ENCODE results near the gene LTK.

Gene LTK

DNA sequence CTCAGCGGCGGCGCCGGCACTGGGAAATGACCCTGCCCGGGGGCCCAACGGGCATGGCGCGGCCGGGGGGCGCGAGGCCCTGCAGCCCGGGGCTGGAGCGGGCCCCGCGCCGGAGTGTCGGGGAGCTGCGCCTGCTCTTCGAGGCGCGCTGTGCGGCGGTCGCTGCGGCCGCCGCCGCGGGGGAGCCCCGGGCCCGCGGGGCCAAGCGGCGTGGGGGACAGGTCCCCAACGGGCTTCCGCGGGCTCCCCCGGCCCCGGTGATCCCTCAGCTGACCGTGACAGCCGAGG, 19.8 kb downstream of the LTK start:
- Histone ChIP-seq H3K9me3 (replicated peaks; ENCODE audit: insufficient read depth, low read length) (no peaks in the 10 kb centered on the region), H3K4me1 (ENCODE audit: low read length) (peaks cover 5% of the 10 kb centered on the region; the same call in 1 of the 2 replicates)

DNA sequence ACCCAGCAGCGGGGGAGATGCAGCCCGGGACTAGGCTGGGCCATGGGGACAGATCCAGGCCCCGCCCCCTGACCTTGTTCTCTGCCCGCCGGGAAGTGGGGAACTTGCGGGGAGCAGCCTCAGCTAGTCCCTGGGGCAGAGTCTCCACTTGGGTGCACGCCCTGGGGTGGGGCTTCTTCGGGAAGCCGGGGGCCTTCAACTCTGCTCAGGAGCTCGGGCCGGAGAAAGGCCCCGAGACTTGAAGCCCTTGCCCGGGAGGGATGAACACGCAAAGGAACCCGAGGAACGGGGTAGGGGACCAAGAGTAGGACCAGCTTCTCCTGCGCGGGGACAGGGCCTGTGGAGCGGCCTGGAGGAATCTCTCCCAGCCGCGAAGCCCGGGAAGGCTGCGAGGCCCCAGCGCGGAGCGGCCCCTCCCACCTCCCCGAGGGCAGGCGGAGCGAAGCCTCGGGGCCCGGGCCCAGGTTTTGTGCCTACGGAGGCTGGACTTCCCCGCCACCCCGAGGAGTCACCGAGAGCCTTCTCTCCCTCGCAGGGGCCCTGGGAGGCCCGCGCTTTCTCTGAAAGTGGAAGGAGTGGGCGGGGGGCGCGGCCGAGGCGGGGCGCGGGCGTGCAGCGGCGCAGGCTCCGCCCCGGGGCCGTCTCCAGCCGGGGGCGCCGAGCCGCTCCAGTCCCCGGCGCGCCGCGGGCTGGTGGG, 20.3 kb downstream of the LTK start, which contains the start of gene ITPKA:
Gene ITPKA (plus strand): TSS at position 670 of the 697 bp plus-strand sequence. CDS start 54 bp downstream, outside the sequence.
- peak within 1 kb of the TSS; percentile 80; the same call in 1 of the 2 replicates for H3K27ac ChIP-seq (ENCODE audit: low read length)

More for the DNA sequence above, 19.8 kb downstream of the LTK start:
- peaks cover 12% of the 10 kb centered on the region; the same call in 1 of the 2 replicates for H3F3A ChIP-seq (ENCODE audit: insufficient read depth, low read length)
- H3K9me2 ChIP-seq (replicated peaks; ENCODE audit: insufficient read depth, low read length) = no peaks in the 10 kb centered on the region
- H3K36me3 ChIP-seq (replicated peaks; ENCODE audit: insufficient read depth, low read length) = no peaks in the 10 kb centered on the region
- H3K4me3 ChIP-seq (ENCODE audit: low read length) = peak overlapping the region; percentile 64
- no peak for DNase-seq
- no peak overlapping the region for H3K9ac ChIP-seq (ENCODE audit: low read length)
- TF ChIP-seq EZH2 (optimal IDR thresholded peaks at IDR 0.05; ENCODE audit: low read depth, low read length) (no peak), EZH2phosphoT487 (IDR thresholded peaks at IDR 0.05; ENCODE audit: low read length) (no peak)
- TF ChIP-seq, protein P1, sequence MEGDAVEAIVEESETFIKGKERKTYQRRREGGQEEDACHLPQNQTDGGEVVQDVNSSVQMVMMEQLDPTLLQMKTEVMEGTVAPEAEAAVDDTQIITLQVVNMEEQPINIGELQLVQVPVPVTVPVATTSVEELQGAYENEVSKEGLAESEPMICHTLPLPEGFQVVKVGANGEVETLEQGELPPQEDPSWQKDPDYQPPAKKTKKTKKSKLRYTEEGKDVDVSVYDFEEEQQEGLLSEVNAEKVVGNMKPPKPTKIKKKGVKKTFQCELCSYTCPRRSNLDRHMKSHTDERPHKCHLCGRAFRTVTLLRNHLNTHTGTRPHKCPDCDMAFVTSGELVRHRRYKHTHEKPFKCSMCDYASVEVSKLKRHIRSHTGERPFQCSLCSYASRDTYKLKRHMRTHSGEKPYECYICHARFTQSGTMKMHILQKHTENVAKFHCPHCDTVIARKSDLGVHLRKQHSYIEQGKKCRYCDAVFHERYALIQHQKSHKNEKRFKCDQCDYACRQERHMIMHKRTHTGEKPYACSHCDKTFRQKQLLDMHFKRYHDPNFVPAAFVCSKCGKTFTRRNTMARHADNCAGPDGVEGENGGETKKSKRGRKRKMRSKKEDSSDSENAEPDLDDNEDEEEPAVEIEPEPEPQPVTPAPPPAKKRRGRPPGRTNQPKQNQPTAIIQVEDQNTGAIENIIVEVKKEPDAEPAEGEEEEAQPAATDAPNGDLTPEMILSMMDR (IDR thresholded peaks at IDR 0.05; ENCODE audit: low read length) = no peak
- no peaks in the 10 kb centered on the region for H3K79me2 ChIP-seq (ENCODE audit: low read length)
- peak overlapping the region; percentile 80 for H2AFZ ChIP-seq (ENCODE audit: low read length)
- no peaks in the 10 kb centered on the region for H4K20me1 ChIP-seq (ENCODE audit: insufficient read depth, low read length)
- H3K4me2 ChIP-seq (ENCODE audit: low read depth, low read length) = peak overlapping the region; percentile 99
- no peaks in the 10 kb centered on the region for H3K27me3 ChIP-seq (replicated peaks; ENCODE audit: insufficient read depth, low read length)
- H3K27ac ChIP-seq (ENCODE audit: low read length) = no peak overlapping the region

DNA sequence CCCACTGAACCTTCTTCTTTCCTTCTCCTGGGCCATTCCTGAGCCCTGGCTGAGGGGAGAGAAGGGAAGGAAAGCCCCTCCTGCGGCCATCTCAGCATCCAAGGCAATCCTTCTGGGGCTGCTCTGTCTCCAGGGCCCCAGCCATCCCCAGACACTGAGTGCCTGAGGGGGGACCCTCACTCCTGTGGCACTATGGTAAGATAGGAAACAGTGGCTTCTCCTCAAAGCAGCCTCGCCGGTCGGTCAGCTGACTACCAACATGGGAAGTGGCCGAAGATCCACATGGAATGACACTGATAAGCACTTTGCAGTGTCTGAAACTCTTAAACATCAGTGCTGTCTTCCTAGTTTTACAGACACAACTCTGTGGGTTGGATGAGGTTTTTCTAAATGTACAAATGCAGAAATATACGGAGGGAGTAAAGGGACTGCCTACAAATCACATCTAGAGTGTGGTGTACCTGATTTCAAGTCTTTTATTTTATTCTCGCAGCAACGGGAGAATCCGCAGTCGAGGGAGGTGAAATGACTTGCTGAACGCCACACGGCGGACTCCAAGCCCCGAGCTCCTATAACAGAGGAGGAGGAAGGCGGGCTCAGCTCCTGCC, 20.9 kb downstream of the LTK start:
- Histone ChIP-seq H4K20me1 (ENCODE audit: insufficient read depth, low read length) (no peaks in the 10 kb centered on the region), H3K4me3 (ENCODE audit: low read length) (peak overlapping the region; percentile 81), H3K4me2 (ENCODE audit: low read depth, low read length) (peak overlapping the region; percentile 97), H3K27me3 (replicated peaks; ENCODE audit: insufficient read depth, low read length) (no peaks in the 10 kb centered on the region), H3K79me2 (ENCODE audit: low read length) (no peaks in the 10 kb centered on the region), H3K4me1 (ENCODE audit: low read length) (peaks cover 5% of the 10 kb centered on the region; the same call in 1 of the 2 replicates), H3K9me2 (replicated peaks; ENCODE audit: insufficient read depth, low read length) (no peaks in the 10 kb centered on the region), H3K9ac (ENCODE audit: low read length) (peak overlapping the region; percentile 78), H2AFZ (ENCODE audit: low read length) (peak overlapping the region; percentile 98), H3K9me3 (replicated peaks; ENCODE audit: insufficient read depth, low read length) (no peaks in the 10 kb centered on the region), H3F3A (ENCODE audit: insufficient read depth, low read length) (peaks cover 12% of the 10 kb centered on the region; the same call in 1 of the 2 replicates), H3K27ac (ENCODE audit: low read length) (peak overlapping the region; percentile 80; the same call in 1 of the 2 replicates), H3K36me3 (replicated peaks; ENCODE audit: insufficient read depth, low read length) (no peaks in the 10 kb centered on the region)
- TF ChIP-seq EZH2 (optimal IDR thresholded peaks at IDR 0.05; ENCODE audit: low read depth, low read length) (no peak), EZH2phosphoT487 (IDR thresholded peaks at IDR 0.05; ENCODE audit: low read length) (no peak)
- TF ChIP-seq, protein P1 (IDR thresholded peaks at IDR 0.05; ENCODE audit: low read length) = no peak
- no peak for DNase-seq

More for the DNA sequence above, 20.3 kb downstream of the LTK start, which contains the start of gene ITPKA:
- Histone ChIP-seq H3K4me2 (ENCODE audit: low read depth, low read length) (peak within 1 kb of the TSS; percentile 99), H3K9me3 (replicated peaks; ENCODE audit: insufficient read depth, low read length) (no peaks in the 10 kb centered on the region), H3F3A (ENCODE audit: insufficient read depth, low read length) (peaks cover 12% of the 10 kb centered on the region; the same call in 1 of the 2 replicates), H3K4me1 (ENCODE audit: low read length) (peaks cover 5% of the 10 kb centered on the region; the same call in 1 of the 2 replicates), H3K9ac (ENCODE audit: low read length) (peak within 1 kb of the TSS; percentile 78), H4K20me1 (ENCODE audit: insufficient read depth, low read length) (no peaks in the 10 kb centered on the region), H3K27me3 (replicated peaks; ENCODE audit: insufficient read depth, low read length) (no peaks in the 10 kb centered on the region), H3K36me3 (replicated peaks; ENCODE audit: insufficient read depth, low read length) (no peaks in the 10 kb centered on the region), H3K79me2 (ENCODE audit: low read length) (no peaks in the 10 kb centered on the region), H3K9me2 (replicated peaks; ENCODE audit: insufficient read depth, low read length) (no peaks in the 10 kb centered on the region), H2AFZ (ENCODE audit: low read length) (peak within 1 kb of the TSS; percentile 98), H3K4me3 (ENCODE audit: low read length) (peak within 1 kb of the TSS; percentile 81)
- DNase-seq = peak; percentile 87
- TF ChIP-seq, protein P1 (IDR thresholded peaks at IDR 0.05; ENCODE audit: low read length) = no peak
- no peak for TF ChIP-seq EZH2 (optimal IDR thresholded peaks at IDR 0.05; ENCODE audit: low read depth, low read length)
- TF ChIP-seq EZH2phosphoT487 (IDR thresholded peaks at IDR 0.05; ENCODE audit: low read length) = no peak

Data from MM.1S (cell line).